ELF-1 (cell line): ENCODE measurements around the gene TMEM185A.
"Not testable (repeated sequence)": the region's sequence is repeated elsewhere in the genome, so short reads cannot be mapped to it uniquely, and the experiment has no call there.

Source experiments
- DNase-seq: peaks from one replicate; pipeline ENCODE4 v3.0.0-alpha.2; 2016; ENCODE audit warnings: low read depth, low spot score

Gene TMEM185A

GRCh38 chrX:149551939-149552248 is 79.7 kb downstream of the TMEM185A start:
- DNase-seq = not testable (repeated sequence)

GRCh38 chrX:149551245-149551938 is 80.2 kb downstream of the TMEM185A start:
- not testable (repeated sequence) for DNase-seq

GRCh38 chrX:149550454-149550853 is 81.1 kb downstream of the TMEM185A start:
- DNase-seq = not testable (repeated sequence)

GRCh38 chrX:149549701-149550100 is 81.9 kb downstream of the TMEM185A start, which contains the start of gene HSFX3:
Gene HSFX3 (minus strand): TSS chrX:149549924. CDS start chrX:149549852, 72 bp downstream.
- not testable (repeated sequence) for DNase-seq

- not testable (repeated sequence) for DNase-seq
These were observed 83.8 kb downstream of the TMEM185A start for GRCh38 chrX:149547782-149548181.

GRCh38 chrX:149546962-149547361 is 84.6 kb downstream of the TMEM185A start:
- DNase-seq = not testable (repeated sequence)
